Measurements from ENCODE around the gene WSB2. TPM values are rescaled to one million over a fixed set of nuclear protein-coding genes. Genes with fewer than 3 reads are reported as not detected.

WSB2 gene
- total and polyA plus RNA-seq, 2 of the 8 experiments (the other 6 are each of a cell fraction or from before 2014, with no cell fraction given): 47.5 to 58.2 TPM

- TF ChIP-seq CEBPB (IDR thresholded peaks at IDR 0.05; ENCODE audit: low read depth, low read length) (no peak), CREB1 (IDR thresholded peaks at IDR 0.05) (peak; percentile 79), SRF (IDR thresholded peaks at IDR 0.05; ENCODE audit: low read depth, low read length) (no peak), SP1 (IDR thresholded peaks at IDR 0.05; ENCODE audit: low read depth, low read length) (peak; percentile 34; the same call in 1 of the 2 replicates), KDM4A (IDR thresholded peaks at IDR 0.05; ENCODE audit: low read depth, low read length, severe bottlenecking) (peak; percentile 87), ZNF274 (IDR thresholded peaks at IDR 0.05; ENCODE audit: borderline replicate concordance, extremely low read depth, low read length) (no peak), FOSL1 (IDR thresholded peaks at IDR 0.05; ENCODE audit: insufficient read depth, low read depth, low read length) (no peak), HDAC2 (IDR thresholded peaks at IDR 0.05; ENCODE audit: borderline replicate concordance in 1 of 2, low read depth in 2 of 2, low read length in 2 of 2) (no peak), NANOG (IDR thresholded peaks at IDR 0.05; ENCODE audit: insufficient read depth, low read depth, low read length, poor library complexity, severe bottlenecking) (peak; percentile 34), TCF12 (IDR thresholded peaks at IDR 0.05; ENCODE audit: low read depth, low read length) (no peak), SAP30 (IDR thresholded peaks at IDR 0.05; ENCODE audit: insufficient read depth, insufficient replicate concordance, low read length) (peak; percentile 15), CBX5 (IDR thresholded peaks at IDR 0.05; ENCODE audit: low read depth, low read length) (no peak), JUN (IDR thresholded peaks at IDR 0.05; ENCODE audit: low read depth, low read length) (no peak), YY1 (IDR thresholded peaks at IDR 0.05; ENCODE audit: low read depth, low read length) (peak; percentile 68; the same call in 1 of the 2 replicates), BRCA1 (IDR thresholded peaks at IDR 0.05; ENCODE audit: low read depth, low read length) (peak; percentile 96), POLR2A (IDR thresholded peaks at IDR 0.05; ENCODE audit: control extremely low read depth in 1 of 2, low read depth in 2 of 2, low read length in 2 of 2) (peak; percentile 47 to 91), RAD21 (IDR thresholded peaks at IDR 0.05 in 1 of 2, conservative IDR thresholded peaks at IDR 0.05 in 1 of 2; ENCODE audit: low read depth in 2 of 2, low read length in 2 of 2) (peak in 1 of 2 experiments; percentile 29; a peak in 1 of 4 replicates), ASH2L (IDR thresholded peaks at IDR 0.05; ENCODE audit: low read length) (peak; percentile 88), MAFK (IDR thresholded peaks at IDR 0.05; ENCODE audit: low read depth, low read length) (no peak), EP300 (IDR thresholded peaks at IDR 0.05; ENCODE audit: borderline replicate concordance in 1 of 2, low read depth in 2 of 2, low read length in 2 of 2) (no peak), HDAC6 (IDR thresholded peaks at IDR 0.05; ENCODE audit: low read depth, low read length) (no peak), EGR1 (IDR thresholded peaks at IDR 0.05; ENCODE audit: borderline replicate concordance, low read depth, low read length) (no peak), USF2 (IDR thresholded peaks at IDR 0.05; ENCODE audit: low read length) (no peak)
Observed at GRCh38 chr12:118016424-118017264, 44.3 kb downstream of the WSB2 start, which contains the start of gene RFC5 (continued).
